G401.6 (cell line): Measurements from ENCODE around the gene JPH2.
"Not testable (repeated sequence)": the region's sequence is repeated elsewhere in the genome, so short reads cannot be mapped to it uniquely, and the experiment has no call there.

Experiments used
- FAIRE-seq: peaks from 2 replicates; lab custom pipeline; 2012; peaks lifted over from hg19 to GRCh38; lab: Jason Lieb, UNC

The JPH2 gene

DNA sequence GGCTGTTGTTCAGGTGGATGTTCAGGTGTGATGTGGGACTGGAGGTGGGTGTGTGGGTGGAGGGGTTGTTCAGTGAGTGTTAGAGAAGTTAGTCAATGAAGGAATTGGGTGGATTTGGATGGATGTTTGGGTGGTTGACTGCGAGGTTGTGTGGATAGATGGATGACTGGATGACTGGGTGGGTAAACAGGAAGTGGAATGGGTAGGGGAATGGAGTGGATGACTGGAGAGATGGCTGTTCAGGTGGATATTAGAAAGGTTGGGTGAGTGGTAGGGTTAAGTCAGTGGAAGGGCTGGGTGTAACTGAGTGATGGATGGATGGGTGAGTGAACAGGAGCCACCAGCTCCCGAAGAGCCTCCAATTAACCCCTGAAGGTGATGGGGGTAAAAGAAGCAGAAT lies 27.9 kb downstream of the JPH2 start:
- no peak for FAIRE-seq

GRCh38 chr20:44157061-44157460 lies 29.9 kb downstream of the JPH2 start:
- no peak for FAIRE-seq

DNA sequence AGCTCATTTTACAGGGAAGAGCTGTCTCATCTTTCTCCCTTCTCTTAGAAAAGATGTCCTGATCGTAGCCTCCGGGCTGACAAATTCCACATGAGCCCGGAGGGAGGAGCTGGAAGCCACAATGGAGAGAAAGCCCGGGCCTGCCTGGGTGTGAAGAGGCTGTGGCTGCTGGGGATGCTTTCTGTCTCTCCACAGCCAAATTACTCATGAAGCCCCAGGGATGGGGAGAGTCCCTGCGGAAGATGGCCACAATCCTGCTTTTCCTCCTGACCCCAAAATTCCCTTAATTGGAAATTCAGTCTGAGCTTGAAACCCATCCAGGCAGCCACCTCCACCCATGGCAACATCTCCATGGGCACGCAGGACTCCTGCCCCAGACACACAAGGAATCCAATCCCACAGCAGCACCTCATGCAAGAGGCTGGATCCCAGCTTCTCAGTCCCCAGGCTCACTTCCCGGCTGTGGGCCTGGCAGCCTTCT lies 32.4 kb downstream of the JPH2 start:
- no peak for FAIRE-seq

GRCh38 chr20:44153636-44154043 lies 33.3 kb downstream of the JPH2 start:
- no peak for FAIRE-seq

DNA sequence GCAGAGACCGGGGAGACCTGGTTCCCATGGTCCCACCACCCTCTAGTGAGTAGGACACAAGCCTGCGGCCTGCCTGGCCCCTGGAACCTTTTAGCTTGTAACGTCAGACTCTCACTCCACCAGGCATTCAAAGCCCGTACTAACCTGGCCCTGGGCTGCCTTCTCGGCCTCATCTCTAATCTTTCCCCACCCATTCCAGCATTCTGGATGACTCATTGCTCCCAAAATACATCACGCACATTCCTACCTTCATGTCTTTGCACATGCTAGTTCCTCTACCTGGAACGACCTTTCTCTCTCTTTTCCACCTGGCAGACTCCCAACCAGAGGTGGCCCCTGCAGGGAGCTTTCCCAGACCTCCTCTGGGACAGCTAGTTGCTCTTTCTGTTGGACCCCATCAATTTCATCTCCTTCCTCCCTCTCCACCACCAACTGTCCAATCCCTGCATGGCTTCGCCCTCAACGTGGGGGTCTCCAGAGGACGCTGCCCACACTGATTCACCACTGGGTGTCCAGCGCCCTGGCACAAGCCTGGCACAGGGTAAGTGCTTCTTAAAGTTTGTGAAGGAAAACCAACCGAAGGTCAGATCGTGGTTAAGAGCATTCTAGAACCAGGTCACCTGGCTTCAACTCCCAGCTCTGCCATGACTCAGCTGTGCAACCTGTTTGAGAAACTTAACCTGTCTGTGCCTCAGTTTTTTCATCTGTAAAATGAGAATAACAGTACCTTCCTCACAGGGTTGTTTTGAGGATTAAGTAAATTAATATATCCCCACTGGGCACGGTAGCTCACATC lies 35.2 kb downstream of the JPH2 start:
- no peak for FAIRE-seq

- no peak for FAIRE-seq
Observed at GRCh38 chr20:44146272-44146671, 40.7 kb downstream of the JPH2 start.

GRCh38 chr20:44145131-44145775 lies 41.7 kb downstream of the JPH2 start:
- no peak for FAIRE-seq

DNA sequence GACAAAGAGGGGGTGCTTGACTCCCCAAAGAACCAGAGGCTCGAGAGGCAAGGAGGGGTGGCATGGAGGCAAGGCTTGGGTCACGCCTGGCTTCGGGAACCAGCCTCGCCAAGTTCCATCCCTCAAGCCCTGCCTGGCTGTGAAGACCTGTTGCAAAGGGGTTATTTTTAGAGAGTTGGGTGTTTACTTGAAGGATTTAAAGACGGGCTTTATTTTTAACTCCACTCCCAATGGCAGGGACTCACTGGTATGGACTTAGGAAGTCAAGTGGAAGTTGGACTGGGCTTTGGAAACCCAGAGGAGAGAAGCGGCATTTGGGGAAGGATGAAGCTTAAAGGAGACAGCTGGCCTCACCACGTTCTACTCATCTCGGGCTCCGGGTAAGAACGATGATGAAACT lies 43.1 kb downstream of the JPH2 start:
- FAIRE-seq = no peak

GRCh38 chr20:44142413-44142812 lies 44.6 kb downstream of the JPH2 start:
- FAIRE-seq = no peak

GRCh38 chr20:44141873-44142272 lies 45.1 kb downstream of the JPH2 start:
- FAIRE-seq = no peak

GRCh38 chr20:44138867-44139266 lies 48.1 kb downstream of the JPH2 start:
- no peak for FAIRE-seq

- no peak for FAIRE-seq
Observed at GRCh38 chr20:44137266-44137801, 49.7 kb downstream of the JPH2 start.

- FAIRE-seq = no peak
Observed at GRCh38 chr20:44136579-44137265, 50.3 kb downstream of the JPH2 start.

GRCh38 chr20:44135417-44136204 lies 51.4 kb downstream of the JPH2 start:
- FAIRE-seq = no peak

- no peak for FAIRE-seq
Observed at GRCh38 chr20:44135012-44135412, 52.0 kb downstream of the JPH2 start.

- FAIRE-seq = no peak
Observed at GRCh38 chr20:44133424-44133823, 53.6 kb downstream of the JPH2 start.

- no peak for FAIRE-seq
Observed at GRCh38 chr20:44131704-44132103, 55.3 kb downstream of the JPH2 start.

DNA sequence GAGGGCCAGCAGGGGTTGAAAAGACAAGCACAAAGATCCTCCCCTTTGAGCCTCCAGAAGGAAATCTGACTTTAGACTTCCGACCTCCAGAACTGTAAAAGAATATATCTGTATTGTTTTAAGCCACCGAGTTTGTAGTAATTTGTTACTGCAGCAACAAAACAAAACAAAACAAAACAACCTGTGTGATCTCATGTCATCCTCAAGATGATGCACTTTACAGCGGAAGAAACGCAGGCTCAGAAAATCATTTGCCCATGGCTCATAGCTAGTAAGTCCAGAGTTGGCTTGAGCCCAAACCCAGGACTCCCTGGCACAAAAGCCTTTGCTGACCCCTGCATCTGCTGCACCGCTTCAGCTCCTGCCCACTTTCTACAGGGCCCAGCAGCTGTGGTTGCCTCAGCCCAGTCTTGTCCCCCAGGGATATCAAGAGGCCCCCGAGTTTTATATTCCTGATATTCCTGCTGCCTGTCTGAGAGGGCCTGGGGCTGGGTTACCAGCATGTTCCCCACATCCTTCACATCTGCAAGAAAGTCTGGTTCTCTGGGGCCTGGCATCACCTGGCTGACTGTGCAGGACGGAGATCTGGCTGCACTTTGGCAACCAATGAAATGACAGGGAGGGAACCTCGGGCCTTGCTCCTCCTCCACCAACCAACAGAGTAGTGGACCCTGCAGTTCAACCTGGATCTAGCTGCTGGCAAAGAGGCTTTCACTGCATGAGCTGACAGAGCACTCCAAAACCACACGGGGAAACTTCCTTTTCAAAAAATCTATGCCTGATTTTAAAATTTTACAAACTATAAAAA lies 56.9 kb downstream of the JPH2 start:
- FAIRE-seq = no peak

GRCh38 chr20:44129300-44129699 lies 57.7 kb downstream of the JPH2 start:
- FAIRE-seq = not testable (repeated sequence)

GRCh38 chr20:44126445-44126844 lies 60.5 kb downstream of the JPH2 start:
- no peak for FAIRE-seq
